Subcutaneous adipose tissue (tissue), 4 donors: ENCODE measurements around the gene FGFR2. TPM values are rescaled to one million over a fixed set of nuclear protein-coding genes. Genes with fewer than 3 reads are reported as not detected.

ENCODE experiments used
- CTCF ChIP-seq: fragments of 450-650 bp; IDR thresholded peaks from one replicate; pipeline ENCODE4 v1.5.1; 2016; ENCODE audit warnings: low read depth, mild to moderate bottlenecking, control low read depth, antibody characterized with exemption, moderate library complexity
- total RNA-seq, 4 donors: library from RNA; depleted of rRNA; stranded (reverse); fragments of >200 nt; gene quantifications; one replicate each; pipeline ENCODE4 v1.1.0, GENCODE V29; 2016

Gene FGFR2
- total RNA-seq, 4 donors from 2014 or later = 11.3 to 22.2 (median 14.9) TPM

- TF ChIP-seq CTCF = no peak
Observed at GRCh38 chr10:121594076-121594475, 4.2 kb downstream of the FGFR2 start.

- no peak for TF ChIP-seq CTCF
Observed at GRCh38 chr10:121593281-121594075, 4.8 kb downstream of the FGFR2 start.

GRCh38 chr10:121592155-121592890 is 5.9 kb downstream of the FGFR2 start:
- TF ChIP-seq CTCF = no peak

- no peak for TF ChIP-seq CTCF
Observed at GRCh38 chr10:121591186-121591585, 7.1 kb downstream of the FGFR2 start.

- no peak for TF ChIP-seq CTCF
Observed at GRCh38 chr10:121590772-121591171, 7.5 kb downstream of the FGFR2 start.

GRCh38 chr10:121589553-121589952 is 8.7 kb downstream of the FGFR2 start:
- no peak for TF ChIP-seq CTCF

GRCh38 chr10:121583857-121584256 is 14.4 kb downstream of the FGFR2 start:
- TF ChIP-seq CTCF = no peak
